ENCODE data around the gene MSI2.

- TF ChIP-seq LEF1 (IDR thresholded peaks at IDR 0.05; ENCODE audit: borderline replicate concordance), result no peak
- TF ChIP-seq BHLHE40 (IDR thresholded peaks at IDR 0.05; ENCODE audit: borderline replicate concordance), result no peak
- no peak for TF ChIP-seq CTBP1 (IDR thresholded peaks at IDR 0.05; ENCODE audit: borderline replicate concordance)
- TF ChIP-seq TARDBP (IDR thresholded peaks at IDR 0.05), result no peak
- TF ChIP-seq SP1 (IDR thresholded peaks at IDR 0.05), result no peak
- TF ChIP-seq FOXM1 (IDR thresholded peaks at IDR 0.05; ENCODE audit: borderline replicate concordance), result no peak
- TF ChIP-seq ELF4 (IDR thresholded peaks at IDR 0.05), result no peak
- no peak for TF ChIP-seq FOXA1 (IDR thresholded peaks at IDR 0.05)
- no peak for TF ChIP-seq ZNF384 (IDR thresholded peaks at IDR 0.05)
- TF ChIP-seq FOXK2 (IDR thresholded peaks at IDR 0.05), result no peak
These were observed 250.4 kb downstream of the MSI2 start for GRCh38 chr17:57506774-57507127.

Measured in HEK293T (cell line).